OCI-LY7 (cell line): ENCODE measurements around the gene ANKRD66. TPM values are rescaled to one million over a fixed set of nuclear protein-coding genes. Genes with fewer than 3 reads are reported as not detected.

Source experiments
- BruUV-seq: library from RNA; stranded (reverse); fragments of 400-500 nt; replicated peaks from 2 replicates; lab custom pipeline; 2021; lab: Mats Ljungman, UMichigan
- CTCF ChIA-PET: fragments of 300-600 bp; sonication (Branson Sonifier 250); formaldehyde crosslinking; loops from one replicate; lab custom pipeline; 2022; ENCODE audit warnings: antibody characterized with exemption; ENCODE audit not compliant: unreplicated experiment; lab: Charles Lee
- POLR2A ChIA-PET: fragments of 300-600 bp; sonication (Branson Sonifier 250); formaldehyde crosslinking; loops from one replicate; lab custom pipeline; 2022; ENCODE audit warnings: antibody characterized with exemption; lab: Charles Lee
- DNase-seq: peaks from one replicate; pipeline ENCODE4 v3.0.0-alpha.2; 2015; ENCODE audit warnings: low spot score
- H2AFZ ChIP-seq: fragments of 200-600 bp; sonication (generic), shearing (Covaris generic); 2 replicates; pipeline ENCODE4 v1.6.1; 2014; ENCODE audit warnings: mild to moderate bottlenecking, antibody characterized with exemption, low read length, moderate library complexity
- H3K27ac ChIP-seq: fragments of 200-600 bp; sonication (generic); 2 replicates; pipeline ENCODE4 v1.5.1; 2014; ENCODE audit warnings: mixed run types, low read depth, mild to moderate bottlenecking, moderate library complexity, low read length, inconsistent platforms; ENCODE audit not compliant: poor library complexity, severe bottlenecking
- H3K36me3 ChIP-seq: fragments of 200-600 bp; sonication (generic); 2 replicates; pipeline ENCODE4 v1.6.1; 2014; ENCODE audit warnings: mild to moderate bottlenecking, antibody characterized with exemption, low read length, moderate library complexity, mixed read lengths; ENCODE audit not compliant: insufficient read depth
- H3K4me1 ChIP-seq: fragments of 200-600 bp; sonication (generic); 2 replicates; pipeline ENCODE4 v1.5.1; 2014; ENCODE audit warnings: mild to moderate bottlenecking, low read length; ENCODE audit not compliant: insufficient read depth, poor library complexity, severe bottlenecking
- H3K4me2 ChIP-seq: fragments of 200-600 bp; sonication (generic); 2 replicates; pipeline ENCODE4 v1.6.1; 2014; ENCODE audit warnings: mild to moderate bottlenecking, low read length
- H3K4me3 ChIP-seq: fragments of 200-600 bp; sonication (generic); 2 replicates; pipeline ENCODE4 v1.5.1; 2014; ENCODE audit warnings: mild to moderate bottlenecking, low read depth, low read length; ENCODE audit not compliant: poor library complexity, severe bottlenecking
- H3K79me2 ChIP-seq: fragments of 200-600 bp; sonication (generic); 2 replicates; pipeline ENCODE4 v1.6.1; 2016; ENCODE audit warnings: low read depth, mild to moderate bottlenecking, low read length, moderate library complexity, mixed read lengths; ENCODE audit not compliant: insufficient read depth
- H3K9me2 ChIP-seq: fragments of 200-600 bp; sonication (generic); 2 replicates; pipeline ENCODE4 v1.6.1; 2016; ENCODE audit warnings: mild to moderate bottlenecking, low read length, mixed read lengths; ENCODE audit not compliant: insufficient read depth
- H3K9me3 ChIP-seq: fragments of 200-600 bp; sonication (generic); 2 replicates; pipeline ENCODE4 v1.6.1; 2014; ENCODE audit warnings: mild to moderate bottlenecking, mixed run types, low read length, mixed read lengths
- H4K20me1 ChIP-seq: fragments of 200-600 bp; sonication (generic); 2 replicates; pipeline ENCODE4 v1.6.1; 2014; ENCODE audit warnings: mild to moderate bottlenecking, antibody characterized with exemption, low read length, moderate library complexity, mixed read lengths; ENCODE audit not compliant: insufficient read depth
- CTCF ChIP-seq: fragments of 200-600 bp; sonication (generic); conservative IDR thresholded peaks from 2 replicates; pipeline ENCODE4 v1.5.1; 2014; ENCODE audit warnings: mild to moderate bottlenecking, antibody characterized with exemption, low read length, moderate library complexity, mixed read lengths
- EZH2phosphoT487 ChIP-seq: fragments of 200-600 bp; sonication (generic); IDR thresholded peaks from 2 replicates; pipeline ENCODE4 v1.6.1; 2018; ENCODE audit warnings: low read depth, borderline replicate concordance, mild to moderate bottlenecking, mixed run types, antibody characterized with exemption, low read length, moderate library complexity, mixed read lengths
- intact Hi-C: fragments of 100-400 bp; cut with micrococcal nuclease; formaldehyde crosslinking; loops from one replicate; pipeline ENCODE4 v1.10.0; 2022; ENCODE audit not compliant: unreplicated experiment
- total RNA-seq, 2 experiments: library from RNA; depleted of rRNA in 1 of 2; stranded (reverse); fragments of >200 nt in 1 of 2; shearing (Covaris generic) in 1 of 2; gene quantifications; 2 replicates each; pipeline ENCODE4 v1.2.3, GENCODE V29; 2014 to 2022

Gene ANKRD66
- total RNA-seq, 2 experiments from 2014 or later, result not detected

- TF ChIP-seq EZH2phosphoT487 (no peak), CTCF (no peak)
- no peaks in the 10 kb centered on the region for H3K36me3 ChIP-seq
- no peaks in the 10 kb centered on the region for H3K9me3 ChIP-seq
- no peak for DNase-seq
- no peaks in the 10 kb centered on the region for H4K20me1 ChIP-seq
- no peaks in the 10 kb centered on the region for H3K79me2 ChIP-seq
- CTCF ChIA-PET, result no interaction called here
- H2AFZ ChIP-seq, result no peak overlapping the region
- no peaks in the 10 kb centered on the region for H3K9me2 ChIP-seq
- intact Hi-C loops, result no loop called here
- H3K4me2 ChIP-seq, result no peak overlapping the region
- H3K4me1 ChIP-seq, result no peaks in the 10 kb centered on the region
- no peak overlapping the region for H3K4me3 ChIP-seq
- H3K27ac ChIP-seq, result no peak overlapping the region
- POLR2A ChIA-PET, result no interaction called here
- BruUV-seq, result no TSS peak
Measured at GRCh38 chr6:46808806-46809205, 62.1 kb downstream of the ANKRD66 start.

Other genes starting within 250 kb of the ANKRD66 start
- 13.4 and 15.4 TPM in 2 replicates for gene CYP39A1, start 94.1 kb upstream of the ANKRD66 start, total RNA-seq (2014; rRNA removed; shearing (Covaris generic))
- 22.6 and 24.5 TPM in 2 replicates for gene CYP39A1, start 94.1 kb upstream of the ANKRD66 start, total RNA-seq (2022)
- 155 and 175 TPM in 2 replicates for gene SLC25A27, start 94.0 kb upstream of the ANKRD66 start, total RNA-seq (2014; rRNA removed; shearing (Covaris generic))
- gene SLC25A27, start 94.0 kb upstream of the ANKRD66 start, total RNA-seq (2022), result 157 and 203 TPM in 2 replicates
- 3.5 and 4.6 TPM in 2 replicates for gene TDRD6, start 59.0 kb upstream of the ANKRD66 start, total RNA-seq (2014; rRNA removed; shearing (Covaris generic))
- 4.0 and 4.5 TPM in 2 replicates for gene TDRD6, start 59.0 kb upstream of the ANKRD66 start, total RNA-seq (2022)
- not detected in 2 replicates for gene PLA2G7, start 11.6 kb upstream of the ANKRD66 start, total RNA-seq (2014; rRNA removed; shearing (Covaris generic))
- not detected in 2 replicates for gene PLA2G7, start 11.6 kb upstream of the ANKRD66 start, total RNA-seq (2022)
- gene MEP1A, start 46.5 kb downstream of the ANKRD66 start, total RNA-seq (2014; rRNA removed; shearing (Covaris generic)), result not detected in 2 replicates
- gene MEP1A, start 46.5 kb downstream of the ANKRD66 start, total RNA-seq (2022), result not detected in 2 replicates
- gene ADGRF5, start 175.0 kb downstream of the ANKRD66 start, total RNA-seq (2014; rRNA removed; shearing (Covaris generic)), result not detected in 2 replicates
- not detected in 2 replicates for gene ADGRF5, start 175.0 kb downstream of the ANKRD66 start, total RNA-seq (2022)